BE2C (cell line): ENCODE data around the gene HBB.
"Not testable (repeated sequence)": the region's sequence is repeated elsewhere in the genome, so short reads cannot be mapped to it uniquely, and the experiment has no call there.

Experiments used
- DNase-seq: peaks from one replicate; pipeline ENCODE4 v3.0.0-alpha.2; 2020
- H3K27me3 ChIP-seq: fragments of 250-450 bp; sonication (Bioruptor Pico); 2 replicates; pipeline ENCODE4 v1.5.1; 2020; ENCODE audit warnings: mild to moderate bottlenecking
- H3K36me3 ChIP-seq: fragments of 250-450 bp; sonication (Bioruptor Pico); 2 replicates; pipeline ENCODE4 v1.5.1; 2020; ENCODE audit warnings: mild to moderate bottlenecking
- H3K4me1 ChIP-seq: fragments of 250-450 bp; sonication (Bioruptor Pico); 2 replicates; pipeline ENCODE4 v1.5.1; 2020
- H3K4me3 ChIP-seq: 2 replicates; pipeline ENCODE4 v1.5.1; 2011; ENCODE audit warnings: low read depth, low read length
- H3K9me3 ChIP-seq: fragments of 250-450 bp; sonication (Bioruptor Pico); 2 replicates; pipeline ENCODE4 v1.5.1; 2020
- TF ChIP-seq, protein P1 (sequence below): IDR thresholded peaks from 2 replicates; pipeline ENCODE4 v1.5.1; 2012; ENCODE audit warnings: mild to moderate bottlenecking, low read depth, low read length

HBB gene

DNA sequence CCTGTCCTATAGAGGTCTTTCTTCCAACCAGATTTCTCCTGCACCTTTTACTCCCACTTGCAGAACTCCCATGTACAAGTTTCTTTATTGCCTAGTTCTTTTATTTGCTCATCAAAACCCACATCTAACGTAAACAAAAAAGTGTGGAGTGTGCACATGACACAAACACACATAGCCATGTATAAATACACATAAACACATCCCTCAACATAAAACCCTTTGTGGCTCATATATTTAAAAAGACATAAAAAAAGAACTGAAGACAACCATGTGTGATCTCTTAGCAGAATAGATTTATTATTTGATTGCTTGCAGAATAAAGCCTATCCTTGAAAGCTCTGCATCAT is 26.0 kb upstream of the HBB start:
- H3K36me3 ChIP-seq = no peaks in the 10 kb centered on the region
- no peaks in the 10 kb centered on the region for H3K27me3 ChIP-seq
- no peaks in the 10 kb centered on the region for H3K9me3 ChIP-seq
- no peak for DNase-seq
- TF ChIP-seq, protein P1, sequence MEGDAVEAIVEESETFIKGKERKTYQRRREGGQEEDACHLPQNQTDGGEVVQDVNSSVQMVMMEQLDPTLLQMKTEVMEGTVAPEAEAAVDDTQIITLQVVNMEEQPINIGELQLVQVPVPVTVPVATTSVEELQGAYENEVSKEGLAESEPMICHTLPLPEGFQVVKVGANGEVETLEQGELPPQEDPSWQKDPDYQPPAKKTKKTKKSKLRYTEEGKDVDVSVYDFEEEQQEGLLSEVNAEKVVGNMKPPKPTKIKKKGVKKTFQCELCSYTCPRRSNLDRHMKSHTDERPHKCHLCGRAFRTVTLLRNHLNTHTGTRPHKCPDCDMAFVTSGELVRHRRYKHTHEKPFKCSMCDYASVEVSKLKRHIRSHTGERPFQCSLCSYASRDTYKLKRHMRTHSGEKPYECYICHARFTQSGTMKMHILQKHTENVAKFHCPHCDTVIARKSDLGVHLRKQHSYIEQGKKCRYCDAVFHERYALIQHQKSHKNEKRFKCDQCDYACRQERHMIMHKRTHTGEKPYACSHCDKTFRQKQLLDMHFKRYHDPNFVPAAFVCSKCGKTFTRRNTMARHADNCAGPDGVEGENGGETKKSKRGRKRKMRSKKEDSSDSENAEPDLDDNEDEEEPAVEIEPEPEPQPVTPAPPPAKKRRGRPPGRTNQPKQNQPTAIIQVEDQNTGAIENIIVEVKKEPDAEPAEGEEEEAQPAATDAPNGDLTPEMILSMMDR = no peak
- H3K4me3 ChIP-seq = no peak overlapping the region
- no peaks in the 10 kb centered on the region for H3K4me1 ChIP-seq

DNA sequence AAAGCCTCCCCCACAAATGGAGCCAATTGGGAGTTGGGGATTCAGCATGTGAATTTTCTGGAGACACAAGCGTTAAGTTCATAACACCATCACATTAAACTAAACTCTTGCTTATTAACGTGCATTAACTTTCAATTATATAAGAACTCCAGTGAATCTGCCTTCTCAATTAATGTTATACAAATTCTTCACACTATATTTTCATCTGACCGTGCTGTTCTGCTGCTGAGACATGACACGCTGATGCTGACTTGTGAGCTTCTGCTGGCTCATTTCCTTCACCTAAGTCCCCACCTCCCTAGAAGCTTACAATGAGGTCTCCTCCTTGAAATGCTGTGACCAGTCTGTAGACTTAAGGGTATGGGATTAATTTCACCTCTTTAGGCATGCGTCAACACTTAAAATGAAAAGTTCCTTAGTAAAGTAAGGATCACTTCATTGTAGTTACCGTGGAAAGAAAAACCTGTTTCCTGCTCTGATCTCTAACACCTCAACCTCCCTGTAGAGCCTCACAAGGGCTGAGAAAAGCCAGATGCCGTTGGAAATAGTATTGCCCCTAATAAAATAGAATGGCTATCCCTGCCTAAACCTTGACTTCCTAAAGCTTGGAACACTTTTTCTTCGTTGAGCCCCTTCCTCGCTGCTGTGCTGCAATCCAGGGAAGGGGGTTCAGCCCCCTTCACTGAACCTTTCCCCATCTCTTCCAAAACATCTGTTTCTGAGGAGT is 25.5 kb upstream of the HBB start:
- Histone ChIP-seq H3K27me3 (no peaks in the 10 kb centered on the region), H3K4me3 (no peak overlapping the region), H3K9me3 (no peaks in the 10 kb centered on the region), H3K4me1 (no peaks in the 10 kb centered on the region), H3K36me3 (no peaks in the 10 kb centered on the region)
- TF ChIP-seq, protein P1 = no peak
- no peak for DNase-seq

DNA sequence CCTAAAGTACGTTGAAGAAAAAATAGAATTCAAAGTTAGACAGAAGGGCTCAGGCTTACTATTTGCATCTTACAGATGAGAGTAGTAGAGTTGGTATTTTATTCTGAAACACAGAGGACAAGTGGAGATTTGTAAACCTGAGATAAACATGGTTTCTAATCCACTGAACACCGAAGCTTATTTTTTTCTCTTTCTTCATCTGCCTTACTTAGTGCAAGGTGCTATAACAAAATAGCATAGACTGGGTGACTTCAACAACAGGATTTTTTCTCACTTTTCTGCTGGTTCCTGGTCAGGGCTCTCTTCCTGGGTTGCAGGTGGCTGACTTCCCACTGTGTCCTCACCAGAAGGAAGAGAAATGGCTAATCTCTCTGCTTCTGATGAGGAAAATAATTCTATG is 24.9 kb upstream of the HBB start:
- no peaks in the 10 kb centered on the region for H3K4me1 ChIP-seq
- H3K36me3 ChIP-seq = no peaks in the 10 kb centered on the region
- H3K9me3 ChIP-seq = no peaks in the 10 kb centered on the region
- TF ChIP-seq, protein P1 = no peak
- H3K4me3 ChIP-seq = no peak overlapping the region
- no peak for DNase-seq
- H3K27me3 ChIP-seq = no peaks in the 10 kb centered on the region

DNA sequence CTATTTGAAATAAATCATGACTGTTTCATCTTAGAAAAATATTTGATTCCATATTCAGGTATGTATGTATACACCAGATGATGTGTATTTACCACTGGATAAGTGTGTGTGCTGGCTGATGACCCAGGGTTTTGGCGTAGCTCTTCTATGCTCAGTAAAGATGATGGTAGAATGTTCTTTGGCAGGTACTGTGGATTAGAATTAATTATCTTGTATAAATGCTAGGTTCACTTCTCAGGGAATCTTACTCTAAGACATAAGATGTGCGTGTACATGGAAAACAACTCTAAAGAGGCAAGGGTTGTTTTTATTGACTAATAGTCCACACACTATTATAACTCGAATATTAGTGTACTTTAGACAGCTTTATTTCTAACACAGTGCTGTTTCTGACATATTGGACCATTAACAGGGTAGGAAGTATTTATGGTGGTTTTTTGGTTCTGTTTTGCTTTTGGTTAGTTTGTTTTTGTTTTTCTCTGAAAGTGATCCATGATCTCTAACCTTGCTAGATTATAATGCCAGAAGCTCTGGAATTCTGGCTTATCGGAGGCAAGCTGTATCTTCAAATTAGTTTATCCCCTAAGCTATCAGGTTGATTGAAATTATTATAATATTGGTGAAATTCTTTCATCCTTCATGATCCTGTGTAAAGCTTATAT is 23.8 kb upstream of the HBB start:
- no peak for DNase-seq
- H3K4me3 ChIP-seq = no peak overlapping the region
- H3K4me1 ChIP-seq = no peaks in the 10 kb centered on the region
- TF ChIP-seq, protein P1 = no peak
- no peaks in the 10 kb centered on the region for H3K27me3 ChIP-seq
- no peaks in the 10 kb centered on the region for H3K9me3 ChIP-seq
- H3K36me3 ChIP-seq = no peaks in the 10 kb centered on the region

DNA sequence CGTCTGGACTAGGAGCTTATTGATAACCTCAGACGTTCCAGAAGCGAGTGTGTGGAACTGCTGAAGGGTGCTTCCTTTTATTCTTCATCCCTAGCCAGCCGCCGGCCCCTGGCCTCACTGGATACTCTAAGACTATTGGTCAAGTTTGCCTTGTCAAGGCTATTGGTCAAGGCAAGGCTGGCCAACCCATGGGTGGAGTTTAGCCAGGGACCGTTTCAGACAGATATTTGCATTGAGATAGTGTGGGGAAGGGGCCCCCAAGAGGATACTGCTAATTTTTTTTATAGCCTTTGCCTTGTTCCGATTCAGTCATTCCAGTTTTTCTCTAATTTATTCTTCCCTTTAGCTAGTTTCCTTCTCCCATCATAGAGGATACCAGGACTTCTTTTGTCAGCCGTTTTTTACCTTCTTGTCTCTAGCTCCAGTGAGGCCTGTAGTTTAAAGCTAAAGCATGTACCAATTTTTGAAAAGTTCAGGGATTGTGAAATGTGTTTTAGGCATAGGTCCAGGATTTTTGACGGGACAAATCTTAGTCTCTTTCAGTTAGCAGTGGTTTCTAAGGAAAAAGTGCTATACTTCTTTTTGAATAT is 23.0 kb upstream of the HBB start, which contains the start of gene HBG1:
HBG1 (minus strand) TSS at position 51 of the 590 bp plus-strand sequence. CDS start 53 bp downstream, outside the sequence.
- H3K36me3 ChIP-seq, H3K4me1 ChIP-seq, H3K9me3 ChIP-seq, H3K27me3 ChIP-seq, H3K4me3 ChIP-seq, DNase-seq: not testable (repeated sequence)

DNA sequence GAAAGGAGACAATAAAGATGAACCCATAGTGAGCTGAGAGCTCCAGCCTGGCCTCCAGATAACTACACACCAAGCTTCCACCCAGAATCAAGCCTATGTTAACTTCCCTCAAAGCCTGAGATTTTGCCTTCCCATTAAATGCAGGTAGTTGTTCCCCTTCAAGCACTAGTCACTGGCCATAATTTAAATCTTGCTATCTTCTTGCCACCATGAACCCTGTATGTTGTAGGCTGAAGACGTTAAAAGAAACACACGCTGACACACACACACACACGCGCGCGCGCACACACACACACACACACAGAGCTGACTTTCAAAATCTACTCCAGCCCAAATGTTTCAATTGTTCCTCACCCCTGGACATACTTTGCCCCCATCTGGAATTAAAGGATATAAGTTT is 21.6 kb upstream of the HBB start:
- not testable (repeated sequence) for H3K9me3 ChIP-seq, H3K27me3 ChIP-seq, DNase-seq, H3K4me1 ChIP-seq, H3K36me3 ChIP-seq, H3K4me3 ChIP-seq
